ENCODE measurements around the gene BEST1.
"Not testable (repeated sequence)": the region's sequence is repeated elsewhere in the genome, so short reads cannot be mapped to it uniquely, and the experiment has no call there.

Gene BEST1

GRCh38 chr11:61963282-61964057 is 13.3 kb downstream of the BEST1 start:
- no peak for DNase-seq (ENCODE audit: low read depth in 1 of 2, low spot score in 1 of 2)

GRCh38 chr11:61964058-61964665 is 14.0 kb downstream of the BEST1 start:
- DNase-seq (ENCODE audit: low read depth in 1 of 2, low spot score in 1 of 2): no peak

- DNase-seq (ENCODE audit: low read depth in 1 of 2, low spot score in 1 of 2): not testable (repeated sequence)
These were observed 14.6 kb downstream of the BEST1 start for GRCh38 chr11:61964666-61965271.

- peak in 1 of 2 donors; percentile 18 for DNase-seq (ENCODE audit: low read depth in 1 of 2, low spot score in 1 of 2)
These were observed 16.6 kb downstream of the BEST1 start for GRCh38 chr11:61966734-61967115.

- peak; percentile 80 to 81 for DNase-seq (ENCODE audit: low read depth in 1 of 2, low spot score in 1 of 2)
These were observed 17.2 kb downstream of the BEST1 start, which contains the start of gene FTH1 for GRCh38 chr11:61967116-61967923. TSS of gene FTH1 (minus strand) at chr11:61967634. CDS start at chr11:61967425, 209 bp downstream.

- peak; percentile 20 for DNase-seq (ENCODE audit: low read depth in 1 of 2, low spot score in 1 of 2)
These were observed 18.0 kb downstream of the BEST1 start for GRCh38 chr11:61967924-61968757.

- DNase-seq (ENCODE audit: low read depth in 1 of 2, low spot score in 1 of 2): no peak
These were observed 18.7 kb downstream of the BEST1 start for GRCh38 chr11:61968758-61969390.

GRCh38 chr11:61969391-61969758 is 19.2 kb downstream of the BEST1 start:
- no peak for DNase-seq (ENCODE audit: low read depth in 1 of 2, low spot score in 1 of 2)

- DNase-seq (ENCODE audit: low read depth in 1 of 2, low spot score in 1 of 2): no peak
These were observed 19.9 kb downstream of the BEST1 start for GRCh38 chr11:61969838-61970662.

GRCh38 chr11:61971248-61972111 is 21.3 kb downstream of the BEST1 start:
- peak in 1 of 2 donors; percentile 14 for DNase-seq (ENCODE audit: low read depth in 1 of 2, low spot score in 1 of 2)

- DNase-seq (ENCODE audit: low read depth in 1 of 2, low spot score in 1 of 2): no peak
These were observed 22.0 kb downstream of the BEST1 start for GRCh38 chr11:61972112-61972671.

- no peak for DNase-seq (ENCODE audit: low read depth in 1 of 2, low spot score in 1 of 2)
These were observed 22.7 kb downstream of the BEST1 start for GRCh38 chr11:61972672-61973475.

GRCh38 chr11:61973476-61974162 is 23.5 kb downstream of the BEST1 start:
- DNase-seq (ENCODE audit: low read depth in 1 of 2, low spot score in 1 of 2): no peak

- DNase-seq (ENCODE audit: low read depth in 1 of 2, low spot score in 1 of 2): no peak
These were observed 24.8 kb downstream of the BEST1 start for GRCh38 chr11:61974766-61975631.

- DNase-seq (ENCODE audit: low read depth in 1 of 2, low spot score in 1 of 2): no peak
These were observed 25.7 kb downstream of the BEST1 start for GRCh38 chr11:61975638-61976419.
